Measurements from ENCODE around the gene PCDHGA7. TPM values are rescaled to one million over a fixed set of nuclear protein-coding genes. Genes with fewer than 3 reads are reported as not detected.
"Not testable (repeated sequence)": the region's sequence is repeated elsewhere in the genome, so short reads cannot be mapped to it uniquely, and the experiment has no call there.

The PCDHGA7 gene
- total and polyA plus RNA-seq, 5 donors from 2014 or later, result 0.09 TPM; not detected in 4

- ATAC-seq (ENCODE audit: low read depth in 2 of 2) (no peak), DNase-seq (no peak)
- H3K4me1 Mint-ChIP-seq, result peaks cover 0 to 2% (median 0%) of the 10 kb centered on the region in 4 donors
- no peaks in the 10 kb centered on the region for H3K36me3 ChIP-seq (ENCODE audit: control insufficient read depth, insufficient read depth, low read length)
- no peak overlapping the region for H3K4me3 ChIP-seq (ENCODE audit: low read depth, low read length)
- peaks cover 0 to 50% (median 16%) of the 10 kb centered on the region in 7 donors for H3K9me3 Mint-ChIP-seq
- no peak overlapping the region for H3K27ac ChIP-seq (ENCODE audit: insufficient read depth, low read length, poor library complexity, severe bottlenecking)
- H3K4me3 Mint-ChIP-seq, result no peak overlapping the region
- H3K9me3 ChIP-seq (ENCODE audit: control insufficient read depth in 2 of 2, low read length in 2 of 2), result peaks cover 21 to 41% of the 10 kb centered on the region in 2 experiments
- peaks cover 48% of the 10 kb centered on the region for H3K27me3 ChIP-seq (ENCODE audit: control insufficient read depth, insufficient read depth, low read length)
- no peaks in the 10 kb centered on the region for H3K36me3 Mint-ChIP-seq
- H3K4me1 ChIP-seq (ENCODE audit: control insufficient read depth, insufficient read depth, low read length, poor library complexity, severe bottlenecking), result no peaks in the 10 kb centered on the region
- no peak overlapping the region for H3K27ac Mint-ChIP-seq
- peaks cover 61% of the 10 kb centered on the region for H3K27me3 Mint-ChIP-seq
Measured at GRCh38 chr5:141384471-141385267, 2.1 kb downstream of the PCDHGA7 start.

DNA sequence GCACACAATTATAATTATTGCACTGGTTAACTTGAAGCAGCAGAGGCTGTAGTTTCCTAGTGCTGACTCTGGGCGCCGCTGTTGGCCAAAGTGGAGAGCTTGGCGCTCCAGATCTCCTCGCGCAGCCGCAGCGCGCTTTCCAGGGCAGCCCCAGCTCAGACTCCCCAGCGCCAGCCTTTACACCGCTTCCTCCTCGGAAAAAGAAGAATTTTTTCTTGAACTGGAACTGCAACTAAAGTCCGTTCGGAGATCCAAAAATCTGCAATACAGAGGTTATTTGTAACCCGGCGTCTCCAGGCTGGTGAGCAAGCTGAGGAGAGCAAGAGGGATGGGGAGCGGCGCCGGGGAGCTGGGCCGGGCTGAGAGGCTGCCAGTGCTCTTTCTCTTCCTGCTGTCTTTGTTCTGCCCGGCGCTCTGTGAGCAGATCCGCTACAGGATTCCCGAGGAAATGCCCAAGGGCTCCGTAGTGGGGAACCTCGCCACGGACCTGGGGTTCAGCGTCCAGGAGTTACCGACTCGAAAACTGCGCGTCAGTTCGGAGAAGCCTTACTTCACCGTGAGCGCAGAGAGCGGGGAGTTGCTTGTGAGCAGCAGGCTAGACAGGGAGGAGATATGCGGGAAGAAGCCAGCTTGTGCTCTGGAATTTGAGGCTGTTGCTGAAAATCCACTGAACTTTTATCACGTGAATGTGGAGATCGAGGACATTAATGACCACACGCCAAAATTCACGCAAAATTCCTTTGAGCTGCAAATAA, 5.2 kb downstream of the PCDHGA7 start, which contains the start of gene PCDHGB4:
TSS of gene PCDHGB4 (plus strand) at position 142 of the 755 bp plus-strand sequence. CDS start at position 329, 187 bp downstream.
- not testable (repeated sequence) for H3K4me1 Mint-ChIP-seq; H3K36me3 Mint-ChIP-seq; H3K27ac ChIP-seq (ENCODE audit: insufficient read depth, low read length, poor library complexity, severe bottlenecking); H3K36me3 ChIP-seq (ENCODE audit: control insufficient read depth, insufficient read depth, low read length); DNase-seq; H3K4me3 Mint-ChIP-seq; H3K4me1 ChIP-seq (ENCODE audit: control insufficient read depth, insufficient read depth, low read length, poor library complexity, severe bottlenecking); H3K4me3 ChIP-seq (ENCODE audit: low read depth, low read length)
- peak within 1 kb of the TSS in 1 of 3 donors; percentile 49 for H3K27ac Mint-ChIP-seq
- H3K27me3 Mint-ChIP-seq, result peaks cover 65% of the 10 kb centered on the region
- Histone ChIP-seq H3K27me3 (ENCODE audit: control insufficient read depth, insufficient read depth, low read length) (peaks cover 46% of the 10 kb centered on the region), H3K9me3 (ENCODE audit: control insufficient read depth in 2 of 2, low read length in 2 of 2) (peaks cover 20 to 48% of the 10 kb centered on the region in 2 experiments)
- peaks cover 0 to 59% (median 18%) of the 10 kb centered on the region in 7 donors for H3K9me3 Mint-ChIP-seq
- ATAC-seq (ENCODE audit: low read depth in 2 of 2), result peak in 1 of 2 donors; percentile 34

GRCh38 chr5:141388661-141389060, 6.1 kb downstream of the PCDHGA7 start:
- DNase-seq, result no peak
- H3K27ac Mint-ChIP-seq, result peak overlapping the region in 1 of 3 donors; percentile 49
- peaks cover 42% of the 10 kb centered on the region for H3K27me3 ChIP-seq (ENCODE audit: control insufficient read depth, insufficient read depth, low read length)
- peaks cover 20 to 48% of the 10 kb centered on the region in 2 experiments for H3K9me3 ChIP-seq (ENCODE audit: control insufficient read depth in 2 of 2, low read length in 2 of 2)
- peaks cover 3% of the 10 kb centered on the region for H3K36me3 Mint-ChIP-seq
- no peaks in the 10 kb centered on the region for H3K4me1 ChIP-seq (ENCODE audit: control insufficient read depth, insufficient read depth, low read length, poor library complexity, severe bottlenecking)
- no peak overlapping the region for H3K4me3 ChIP-seq (ENCODE audit: low read depth, low read length)
- peaks cover 0 to 60% (median 18%) of the 10 kb centered on the region in 7 donors for H3K9me3 Mint-ChIP-seq
- ATAC-seq (ENCODE audit: low read depth in 2 of 2), result no peak
- no peak overlapping the region for H3K27ac ChIP-seq (ENCODE audit: insufficient read depth, low read length, poor library complexity, severe bottlenecking)
- H3K4me1 Mint-ChIP-seq, result peaks cover 0 to 3% (median 0%) of the 10 kb centered on the region in 4 donors
- H3K27me3 Mint-ChIP-seq, result peaks cover 61% of the 10 kb centered on the region
- no peaks in the 10 kb centered on the region for H3K36me3 ChIP-seq (ENCODE audit: control insufficient read depth, insufficient read depth, low read length)
- H3K4me3 Mint-ChIP-seq, result no peak overlapping the region

- H3K27me3 Mint-ChIP-seq, result peaks cover 58% of the 10 kb centered on the region
- H3K9me3 ChIP-seq (ENCODE audit: control insufficient read depth in 2 of 2, low read length in 2 of 2), result peaks cover 21 to 54% of the 10 kb centered on the region in 2 experiments
- no peak overlapping the region for H3K4me3 ChIP-seq (ENCODE audit: low read depth, low read length)
- no peak for DNase-seq
- H3K9me3 Mint-ChIP-seq, result peaks cover 0 to 60% (median 18%) of the 10 kb centered on the region in 7 donors
- peaks cover 0 to 3% (median 0%) of the 10 kb centered on the region in 4 donors for H3K4me1 Mint-ChIP-seq
- H3K27me3 ChIP-seq (ENCODE audit: control insufficient read depth, insufficient read depth, low read length), result peaks cover 41% of the 10 kb centered on the region
- no peaks in the 10 kb centered on the region for H3K4me1 ChIP-seq (ENCODE audit: control insufficient read depth, insufficient read depth, low read length, poor library complexity, severe bottlenecking)
- ATAC-seq (ENCODE audit: low read depth in 2 of 2), result no peak
- peak overlapping the region in 1 of 4 donors; percentile 77 for H3K4me3 Mint-ChIP-seq
- H3K27ac Mint-ChIP-seq, result no peak overlapping the region
- peaks cover 3% of the 10 kb centered on the region for H3K36me3 Mint-ChIP-seq
- H3K36me3 ChIP-seq (ENCODE audit: control insufficient read depth, insufficient read depth, low read length), result no peaks in the 10 kb centered on the region
- no peak overlapping the region for H3K27ac ChIP-seq (ENCODE audit: insufficient read depth, low read length, poor library complexity, severe bottlenecking)
Measured at GRCh38 chr5:141389153-141390042, 6.9 kb downstream of the PCDHGA7 start.

GRCh38 chr5:141392429-141393198, 10.1 kb downstream of the PCDHGA7 start, which contains the start of gene PCDHGA8:
TSS of gene PCDHGA8 (plus strand) at chr5:141392633. CDS start at chr5:141392814, 181 bp downstream.
- H3K36me3 Mint-ChIP-seq, result peaks cover 3% of the 10 kb centered on the region
- peaks cover 0 to 57% (median 11%) of the 10 kb centered on the region in 7 donors for H3K9me3 Mint-ChIP-seq
- no peak within 1 kb of the TSS for H3K27ac Mint-ChIP-seq
- no peak for DNase-seq
- peaks cover 0 to 3% (median 0%) of the 10 kb centered on the region in 4 donors for H3K4me1 Mint-ChIP-seq
- Histone ChIP-seq H3K4me3 (ENCODE audit: low read depth, low read length) (no peak within 1 kb of the TSS), H3K4me1 (ENCODE audit: control insufficient read depth, insufficient read depth, low read length, poor library complexity, severe bottlenecking) (no peaks in the 10 kb centered on the region), H3K9me3 (ENCODE audit: control insufficient read depth in 2 of 2, low read length in 2 of 2) (peaks cover 24 to 37% of the 10 kb centered on the region in 2 experiments), H3K36me3 (ENCODE audit: control insufficient read depth, insufficient read depth, low read length) (no peaks in the 10 kb centered on the region), H3K27me3 (ENCODE audit: control insufficient read depth, insufficient read depth, low read length) (peaks cover 26% of the 10 kb centered on the region), H3K27ac (ENCODE audit: insufficient read depth, low read length, poor library complexity, severe bottlenecking) (no peak within 1 kb of the TSS)
- ATAC-seq (ENCODE audit: low read depth in 2 of 2), result no peak
- H3K27me3 Mint-ChIP-seq, result peaks cover 46% of the 10 kb centered on the region
- peak within 1 kb of the TSS in 1 of 4 donors; percentile 1 for H3K4me3 Mint-ChIP-seq

GRCh38 chr5:141393267-141393666, 10.7 kb downstream of the PCDHGA7 start:
- ATAC-seq (ENCODE audit: low read depth in 2 of 2) (no peak), DNase-seq (no peak)
- Mint-ChIP-seq H3K27me3 (peaks cover 49% of the 10 kb centered on the region), H3K4me1 (peaks cover 0 to 3% (median 0%) of the 10 kb centered on the region in 4 donors), H3K36me3 (peaks cover 3% of the 10 kb centered on the region), H3K27ac (no peak overlapping the region), H3K9me3 (peaks cover 0 to 56% (median 11%) of the 10 kb centered on the region in 7 donors), H3K4me3 (no peak overlapping the region)
- Histone ChIP-seq H3K9me3 (ENCODE audit: control insufficient read depth in 2 of 2, low read length in 2 of 2) (peaks cover 23 to 37% of the 10 kb centered on the region in 2 experiments), H3K27me3 (ENCODE audit: control insufficient read depth, insufficient read depth, low read length) (peaks cover 24% of the 10 kb centered on the region), H3K4me1 (ENCODE audit: control insufficient read depth, insufficient read depth, low read length, poor library complexity, severe bottlenecking) (no peaks in the 10 kb centered on the region), H3K4me3 (ENCODE audit: low read depth, low read length) (no peak overlapping the region), H3K27ac (ENCODE audit: insufficient read depth, low read length, poor library complexity, severe bottlenecking) (no peak overlapping the region), H3K36me3 (ENCODE audit: control insufficient read depth, insufficient read depth, low read length) (no peaks in the 10 kb centered on the region)
